DLD1 (cell line): ENCODE results near the gene SSTR3.
"Not testable (repeated sequence)": the region's sequence is repeated elsewhere in the genome, so short reads cannot be mapped to it uniquely, and the experiment has no call there.

Source experiments
- in situ Hi-C: cut with HindIII; loops from 2 replicates; pipeline ENCODE4 v1.10.0; 2017; ENCODE audit warnings: low sequenced_read_pairs

SSTR3 gene

GRCh38 chr22:37212174-37212906 lies at the start of gene SSTR3:
Gene SSTR3, minus strand, starts transcription at chr22:37212477. Its CDS starts 4,674 bp downstream, at chr22:37207803.
- in situ Hi-C loops, result no loop called here

DNA sequence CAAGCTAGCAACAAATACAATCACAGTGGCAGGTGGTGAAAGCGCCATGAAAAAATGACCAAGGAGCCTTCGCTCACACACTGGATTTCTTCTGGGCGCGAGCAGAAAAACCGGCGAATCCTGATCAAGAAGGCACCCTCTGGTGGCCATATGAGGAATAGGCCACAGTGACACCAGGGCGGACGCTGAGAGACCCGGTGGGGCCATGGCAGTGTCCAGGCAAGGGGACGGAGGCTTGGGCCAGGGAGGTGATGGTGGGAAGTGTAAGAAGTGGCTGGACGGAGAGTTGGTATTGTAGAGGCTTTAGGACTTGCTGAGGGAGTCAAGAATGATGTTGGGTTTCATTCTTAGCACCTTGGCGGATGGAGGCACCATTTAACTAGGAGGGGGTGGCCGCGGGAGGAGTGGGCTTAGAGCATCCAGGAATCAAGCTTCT lies 48.6 kb upstream of the SSTR3 start:
- in situ Hi-C loops, result loop anchor here (5.0 to 10.0 kb wide), 2 partner anchors 74 to 226 kb away; partner anchors contain the start of gene C1QTNF6

- in situ Hi-C loops, result loop anchor here (5.0 to 10.0 kb wide), 2 partner anchors 73 to 225 kb away; partner anchors contain the start of gene C1QTNF6
Observed at GRCh38 chr22:37260155-37260795, 48.0 kb upstream of the SSTR3 start.

GRCh38 chr22:37259540-37260029 lies 47.3 kb upstream of the SSTR3 start:
- in situ Hi-C loops, result loop anchor here (5.0 to 10.0 kb wide), 2 partner anchors 72 to 225 kb away; partner anchors contain the start of gene C1QTNF6

- in situ Hi-C loops, result no loop called here
Observed at GRCh38 chr22:37258753-37259401, 46.6 kb upstream of the SSTR3 start.

DNA sequence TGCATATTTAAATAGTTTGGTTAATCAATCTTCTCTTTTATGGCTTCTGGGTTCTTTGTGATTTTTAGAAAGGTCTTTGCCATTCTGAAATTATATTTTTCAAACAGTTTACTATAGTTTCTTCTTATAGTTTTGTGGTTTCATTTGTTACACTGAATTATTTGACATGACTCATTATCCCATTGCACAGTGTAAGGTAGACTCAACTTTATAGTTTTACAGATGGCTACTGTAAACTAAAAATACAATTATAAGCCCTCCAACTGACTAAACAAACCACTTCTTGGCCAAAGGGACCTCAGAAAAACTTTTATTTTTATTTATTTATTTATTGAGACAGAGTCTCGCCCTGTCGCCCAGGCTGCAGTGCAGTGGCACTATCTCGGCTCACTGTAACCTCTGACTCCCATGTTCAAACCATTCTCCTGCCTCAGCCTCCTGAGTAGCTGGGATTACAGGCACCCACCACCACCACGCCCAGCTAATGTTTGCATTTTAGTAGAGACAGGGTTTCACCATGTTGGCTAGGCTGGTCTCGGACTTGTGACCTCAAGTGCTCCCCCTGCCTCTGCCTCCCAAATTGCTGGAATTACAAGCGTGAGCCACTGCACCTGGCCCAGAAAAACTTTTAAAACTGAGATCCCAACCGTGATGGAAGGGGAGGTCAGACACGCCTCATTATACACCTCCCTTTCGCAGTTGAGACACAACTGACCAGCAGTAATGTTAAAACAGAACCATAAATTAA lies 45.9 kb upstream of the SSTR3 start:
- in situ Hi-C loops, result no loop called here

DNA sequence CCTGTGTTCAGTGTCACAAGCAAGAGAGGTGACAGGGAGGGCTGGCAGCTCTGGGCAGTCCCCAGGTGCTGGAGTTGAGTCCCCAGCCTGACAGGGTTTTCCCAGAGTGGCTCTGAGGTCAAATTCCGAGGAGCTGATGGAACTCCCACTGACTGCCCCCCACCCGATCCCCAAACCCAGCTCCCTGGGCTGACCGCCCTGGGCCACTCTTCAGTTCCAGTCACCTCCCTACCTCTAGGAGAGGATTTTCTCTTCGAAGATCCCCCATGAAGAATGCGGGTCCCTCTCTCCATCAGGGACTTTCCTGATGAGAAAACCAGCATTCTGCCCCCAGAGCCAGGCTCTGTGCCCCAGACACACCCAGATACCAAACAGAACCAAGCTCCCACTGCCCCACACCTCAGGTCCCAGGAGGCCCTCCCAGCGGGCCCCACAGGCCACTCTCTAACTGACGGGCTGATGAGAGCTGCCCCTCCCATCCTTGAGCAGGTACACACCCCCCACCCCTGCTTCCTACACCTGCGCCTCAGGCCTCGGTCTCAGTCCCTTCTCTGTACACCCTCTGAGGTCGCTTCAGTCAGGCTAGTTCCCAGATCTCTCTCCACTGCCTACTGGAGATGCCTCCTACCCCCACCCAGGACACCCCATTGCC lies 43.9 kb upstream of the SSTR3 start:
- in situ Hi-C loops, result no loop called here

GRCh38 chr22:37255558-37256006 lies 43.3 kb upstream of the SSTR3 start:
- in situ Hi-C loops, result no loop called here

GRCh38 chr22:37254867-37255233 lies 42.6 kb upstream of the SSTR3 start:
- in situ Hi-C loops, result no loop called here

DNA sequence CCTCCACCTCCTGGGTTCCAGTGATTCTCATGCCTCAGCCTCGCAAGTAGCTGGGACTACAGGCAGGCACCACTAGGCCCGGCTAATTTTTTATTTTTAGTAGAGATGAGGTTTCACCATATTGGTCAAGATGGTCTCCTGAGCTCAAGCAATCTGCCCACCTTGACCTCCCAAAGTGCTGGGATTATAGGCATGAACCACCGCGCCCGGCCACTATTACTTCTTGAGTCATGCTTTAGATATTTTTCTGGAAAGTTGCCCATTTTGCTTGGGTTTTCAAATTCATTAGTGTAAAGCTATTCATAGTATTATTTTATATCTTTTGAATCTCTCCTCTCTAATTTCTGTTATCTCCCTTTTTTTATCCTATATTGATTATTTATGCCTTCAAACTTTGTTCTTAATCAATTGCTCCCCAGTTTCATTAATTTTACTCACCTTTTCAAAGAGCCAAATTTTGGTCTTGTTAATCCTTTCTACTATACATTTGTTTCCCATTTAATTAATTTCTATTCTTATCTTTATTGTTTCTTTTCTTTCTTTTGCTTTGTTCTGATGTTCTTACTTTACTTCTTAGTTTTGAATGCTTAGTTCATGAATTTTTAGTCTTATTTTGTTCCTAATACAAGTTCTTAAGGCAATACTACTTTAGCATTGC lies 42.1 kb upstream of the SSTR3 start:
- in situ Hi-C loops, result no loop called here

GRCh38 chr22:37253126-37253660 lies 40.9 kb upstream of the SSTR3 start:
- in situ Hi-C loops, result no loop called here

DNA sequence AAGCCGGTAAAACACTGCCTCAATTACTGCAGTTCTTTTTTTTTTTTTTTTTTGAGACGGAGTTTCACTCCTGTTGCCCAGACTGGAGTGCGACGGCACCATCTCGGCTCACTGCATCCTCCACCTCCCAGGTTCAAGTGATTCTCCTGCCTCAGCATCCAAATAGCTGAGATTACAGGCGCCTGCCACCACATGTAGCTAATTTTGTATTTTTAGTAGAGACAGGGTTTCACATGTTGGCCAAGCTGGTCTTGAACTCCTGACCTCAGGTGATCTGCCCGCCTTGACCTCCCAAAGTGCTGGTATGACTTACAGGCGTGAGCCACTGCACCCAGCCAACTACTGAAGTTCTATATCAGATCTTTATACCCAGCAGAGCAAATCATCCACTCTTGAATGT lies 39.6 kb upstream of the SSTR3 start:
- in situ Hi-C loops, result not testable (repeated sequence)

DNA sequence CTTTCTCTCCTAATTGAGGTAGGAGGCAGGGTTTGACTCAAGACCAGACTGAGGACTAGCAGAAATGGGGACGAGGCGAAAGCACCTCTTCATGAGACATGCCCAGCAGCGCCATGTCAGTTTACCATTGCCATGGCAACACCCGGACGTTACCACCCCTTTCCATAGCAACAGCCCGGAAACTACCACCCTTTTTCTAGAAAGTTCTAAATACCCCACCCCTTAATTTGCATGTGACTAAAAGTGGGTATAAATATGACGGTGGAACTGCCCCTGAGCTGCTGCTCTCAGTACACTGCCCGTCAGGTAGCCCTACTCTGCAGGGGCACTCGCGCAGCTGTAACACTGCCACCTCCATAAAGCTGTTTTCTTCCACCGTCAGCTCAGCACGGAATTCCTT lies 37.7 kb upstream of the SSTR3 start:
- in situ Hi-C loops, result no loop called here

- in situ Hi-C loops, result no loop called here
Observed at GRCh38 chr22:37248251-37248650, 36.0 kb upstream of the SSTR3 start.

DNA sequence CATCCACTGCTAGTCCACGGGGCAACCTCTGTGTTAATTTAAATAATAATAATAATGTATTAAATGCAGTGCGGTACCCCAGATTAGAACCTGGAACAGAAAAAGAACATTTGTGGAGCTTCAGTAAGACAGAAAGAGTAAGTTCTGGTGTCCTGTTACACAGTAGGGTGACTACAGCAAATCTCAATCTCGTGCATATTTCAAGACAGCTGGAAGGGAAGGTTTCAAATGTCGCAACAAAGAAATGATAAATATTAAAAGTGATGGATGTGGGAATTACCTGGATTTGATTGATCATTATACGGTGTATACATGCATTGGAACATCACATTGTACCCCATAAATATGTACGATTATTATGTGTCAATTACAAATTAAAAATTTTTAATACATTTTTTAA lies 33.5 kb upstream of the SSTR3 start:
- in situ Hi-C loops, result no loop called here

GRCh38 chr22:37244922-37245722 lies 32.8 kb upstream of the SSTR3 start:
- in situ Hi-C loops, result no loop called here

GRCh38 chr22:37244114-37244921 lies 32.0 kb upstream of the SSTR3 start, which contains the start of gene RAC2:
Gene RAC2, minus strand, starts transcription at chr22:37244269. Its CDS starts 121 bp downstream, at chr22:37244148.
- in situ Hi-C loops, result no loop called here
